ENCODE data around the gene PHPT1.

Gene PHPT1

GRCh38 chr9:136857581-136858412, 8.6 kb downstream of the PHPT1 start:
- TF ChIP-seq GATA2 (IDR thresholded peaks at IDR 0.05; ENCODE audit: low read depth, low read length) (no peak), GATA3 (IDR thresholded peaks at IDR 0.05; ENCODE audit: low read depth, low read length) (no peak)

GRCh38 chr9:136858452-136858843, 9.2 kb downstream of the PHPT1 start:
- TF ChIP-seq GATA2 (IDR thresholded peaks at IDR 0.05; ENCODE audit: low read depth, low read length) (no peak), GATA3 (IDR thresholded peaks at IDR 0.05; ENCODE audit: low read depth, low read length) (no peak)

GRCh38 chr9:136858844-136859757, 9.9 kb downstream of the PHPT1 start:
- TF ChIP-seq GATA2 (IDR thresholded peaks at IDR 0.05; ENCODE audit: low read depth, low read length) (no peak), GATA3 (IDR thresholded peaks at IDR 0.05; ENCODE audit: low read depth, low read length) (no peak)

GRCh38 chr9:136860529-136860928, 11.3 kb downstream of the PHPT1 start:
- no peak for TF ChIP-seq GATA3 (IDR thresholded peaks at IDR 0.05; ENCODE audit: low read depth, low read length)
- no peak for TF ChIP-seq GATA2 (IDR thresholded peaks at IDR 0.05; ENCODE audit: low read depth, low read length)

- no peak for TF ChIP-seq GATA3 (IDR thresholded peaks at IDR 0.05; ENCODE audit: low read depth, low read length)
- no peak for TF ChIP-seq GATA2 (IDR thresholded peaks at IDR 0.05; ENCODE audit: low read depth, low read length)
Measured at GRCh38 chr9:136860933-136861873, 12.0 kb downstream of the PHPT1 start.

GRCh38 chr9:136861874-136862457, 12.8 kb downstream of the PHPT1 start:
- TF ChIP-seq GATA3 (IDR thresholded peaks at IDR 0.05; ENCODE audit: low read depth, low read length) (no peak), GATA2 (IDR thresholded peaks at IDR 0.05; ENCODE audit: low read depth, low read length) (no peak)

GRCh38 chr9:136862849-136863622, 13.8 kb downstream of the PHPT1 start:
- TF ChIP-seq GATA2 (IDR thresholded peaks at IDR 0.05; ENCODE audit: low read depth, low read length) = no peak
- no peak for TF ChIP-seq GATA3 (IDR thresholded peaks at IDR 0.05; ENCODE audit: low read depth, low read length)

GRCh38 chr9:136863623-136864273, 14.5 kb downstream of the PHPT1 start:
- no peak for TF ChIP-seq GATA3 (IDR thresholded peaks at IDR 0.05; ENCODE audit: low read depth, low read length)
- TF ChIP-seq GATA2 (IDR thresholded peaks at IDR 0.05; ENCODE audit: low read depth, low read length) = no peak

- TF ChIP-seq GATA2 (IDR thresholded peaks at IDR 0.05; ENCODE audit: low read depth, low read length) = no peak
- no peak for TF ChIP-seq GATA3 (IDR thresholded peaks at IDR 0.05; ENCODE audit: low read depth, low read length)
Measured at GRCh38 chr9:136865041-136865767, 16.0 kb downstream of the PHPT1 start.

GRCh38 chr9:136865768-136866103, 16.5 kb downstream of the PHPT1 start:
- TF ChIP-seq GATA2 (IDR thresholded peaks at IDR 0.05; ENCODE audit: low read depth, low read length) (no peak), GATA3 (IDR thresholded peaks at IDR 0.05; ENCODE audit: low read depth, low read length) (no peak)

GRCh38 chr9:136867480-136867879, 18.3 kb downstream of the PHPT1 start:
- no peak for TF ChIP-seq GATA3 (IDR thresholded peaks at IDR 0.05; ENCODE audit: low read depth, low read length)
- TF ChIP-seq GATA2 (IDR thresholded peaks at IDR 0.05; ENCODE audit: low read depth, low read length) = no peak

GRCh38 chr9:136867917-136868316, 18.7 kb downstream of the PHPT1 start:
- TF ChIP-seq GATA2 (IDR thresholded peaks at IDR 0.05; ENCODE audit: low read depth, low read length) = no peak
- no peak for TF ChIP-seq GATA3 (IDR thresholded peaks at IDR 0.05; ENCODE audit: low read depth, low read length)

All from SH-SY5Y (cell line).